BE2C (cell line): ENCODE measurements around the gene CYSLTR1.
"Not testable (repeated sequence)": the region's sequence is repeated elsewhere in the genome, so short reads cannot be mapped to it uniquely, and the experiment has no call there.

Experiments used
- DNase-seq: peaks from one replicate; pipeline ENCODE4 v3.0.0-alpha.2; 2020
- H3K27me3 ChIP-seq: fragments of 250-450 bp; sonication (Bioruptor Pico); 2 replicates; pipeline ENCODE4 v1.5.1; 2020; ENCODE audit warnings: mild to moderate bottlenecking
- H3K36me3 ChIP-seq: fragments of 250-450 bp; sonication (Bioruptor Pico); 2 replicates; pipeline ENCODE4 v1.5.1; 2020; ENCODE audit warnings: mild to moderate bottlenecking
- H3K4me1 ChIP-seq: fragments of 250-450 bp; sonication (Bioruptor Pico); 2 replicates; pipeline ENCODE4 v1.5.1; 2020
- H3K4me3 ChIP-seq: 2 replicates; pipeline ENCODE4 v1.5.1; 2011; ENCODE audit warnings: low read depth, low read length
- H3K9me3 ChIP-seq: fragments of 250-450 bp; sonication (Bioruptor Pico); 2 replicates; pipeline ENCODE4 v1.5.1; 2020
- CTCF ChIP-seq: IDR thresholded peaks from 2 replicates; pipeline ENCODE4 v1.5.1; 2012; ENCODE audit warnings: mild to moderate bottlenecking, low read depth, low read length

CYSLTR1 gene

GRCh38 chrX:78303086-78303485, 24.3 kb downstream of the CYSLTR1 start:
- Histone ChIP-seq H3K27me3 (no peaks in the 10 kb centered on the region), H3K4me3 (no peak overlapping the region), H3K9me3 (no peaks in the 10 kb centered on the region), H3K36me3 (no peaks in the 10 kb centered on the region), H3K4me1 (no peaks in the 10 kb centered on the region)
- no peak for DNase-seq
- TF ChIP-seq CTCF, result no peak

- H3K9me3 ChIP-seq, result not testable (repeated sequence)
Measured at GRCh38 chrX:78300933-78301332, 26.5 kb downstream of the CYSLTR1 start.

GRCh38 chrX:78283511-78283910, 43.9 kb downstream of the CYSLTR1 start:
- no peaks in the 10 kb centered on the region for H3K4me1 ChIP-seq
- no peak for DNase-seq
- H3K36me3 ChIP-seq, result no peaks in the 10 kb centered on the region
- H3K9me3 ChIP-seq, result no peaks in the 10 kb centered on the region
- no peak overlapping the region for H3K4me3 ChIP-seq
- TF ChIP-seq CTCF, result no peak
- no peaks in the 10 kb centered on the region for H3K27me3 ChIP-seq

More at GRCh38 chrX:78300933-78301332, 26.5 kb downstream of the CYSLTR1 start:
- H3K4me1 ChIP-seq, H3K4me3 ChIP-seq, H3K27me3 ChIP-seq, H3K36me3 ChIP-seq, DNase-seq: not testable (repeated sequence)

GRCh38 chrX:78237127-78237526, 90.3 kb downstream of the CYSLTR1 start:
- TF ChIP-seq CTCF, result no peak
- H3K4me1 ChIP-seq, result no peaks in the 10 kb centered on the region
- DNase-seq, result no peak
- no peaks in the 10 kb centered on the region for H3K9me3 ChIP-seq
- H3K27me3 ChIP-seq, result no peaks in the 10 kb centered on the region
- no peaks in the 10 kb centered on the region for H3K36me3 ChIP-seq
- no peak overlapping the region for H3K4me3 ChIP-seq

- not testable (repeated sequence) for H3K9me3 ChIP-seq, H3K36me3 ChIP-seq, H3K4me3 ChIP-seq, H3K27me3 ChIP-seq, H3K4me1 ChIP-seq, DNase-seq
Measured at GRCh38 chrX:78226047-78226446, 101.4 kb downstream of the CYSLTR1 start.
